Gastroesophageal sphincter (tissue), 4 donors: ENCODE results near the gene FAAH. TPM values are rescaled to one million over a fixed set of nuclear protein-coding genes. Genes with fewer than 3 reads are reported as not detected.

ENCODE experiments used
- ATAC-seq: fragments of 150-250 bp; one replicate; pipeline ENCODE4 v1.9.1; 2016; ENCODE audit warnings: mild to moderate bottlenecking, moderate library complexity
- H3K27ac ChIP-seq, 4 donors: fragments of 200-600 bp; sonication (generic) in 3 of 4; 1 replicate in 3 of 4; 2 replicates in 1 of 4; pipeline ENCODE4 v1.5.1; 2016 to 2019
- H3K27me3 ChIP-seq: fragments of 200-600 bp; sonication (generic); one replicate; pipeline ENCODE4 v1.5.1; 2019
- H3K36me3 ChIP-seq, 2 donors: fragments of 200-600 bp; sonication (generic); one replicate each; pipeline ENCODE4 v1.5.1; 2019; ENCODE audit warnings: control low read depth in 1 of 2
- H3K4me1 ChIP-seq, 3 donors: fragments of 200-600 bp; sonication (generic); 1 replicate in 2 of 3; 2 replicates in 1 of 3; pipeline ENCODE4 v1.5.1; 2016 to 2019; ENCODE audit warnings: control low read depth in 2 of 3
- H3K4me3 ChIP-seq, 2 donors: fragments of 200-600 bp; sonication (generic); one replicate each; pipeline ENCODE4 v1.5.1; 2019; ENCODE audit warnings: mild to moderate bottlenecking in 1 of 2, moderate library complexity in 1 of 2
- H3K9me3 ChIP-seq, 3 donors: fragments of 200-600 bp; sonication (generic); one replicate each; pipeline ENCODE4 v1.5.1; 2017 to 2019; ENCODE audit warnings: control low read depth in 2 of 3
- CTCF ChIP-seq, 4 experiments: fragments of 200-600 bp in 2 of 4; fragments of 450-650 bp in 2 of 4; sonication (generic) in 1 of 4; IDR thresholded peaks; one replicate each; pipeline ENCODE4 v1.5.1; 2017 to 2019; ENCODE audit warnings: antibody characterized with exemption in 4 of 4, mild to moderate bottlenecking in 2 of 4, moderate library complexity in 2 of 4
- EP300 ChIP-seq: sonication (generic); formaldehyde crosslinking; IDR thresholded peaks from one replicate; pipeline ENCODE4 v1.6.1; 2017; ENCODE audit warnings: antibody characterized with exemption, mild to moderate bottlenecking
- POLR2A ChIP-seq, 2 donors: fragments of 450-650 bp; IDR thresholded peaks; one replicate each; pipeline ENCODE4 v1.6.1; 2017; ENCODE audit warnings: antibody characterized with exemption in 2 of 2, mild to moderate bottlenecking in 2 of 2, moderate library complexity in 1 of 2
- POLR2AphosphoS5 ChIP-seq: sonication (generic); formaldehyde crosslinking; IDR thresholded peaks from one replicate; pipeline ENCODE4 v1.6.1; 2017; ENCODE audit warnings: antibody characterized with exemption
- WGBS, 2 donors: methylation state at CpG; one replicate each; pipeline ENCODE4 v1.1.5; 2018; ENCODE audit warnings: low coverage in 1 of 2; 5-methylcytosine and 5-hydroxymethylcytosine counted together
- total RNA-seq, 4 donors: library from RNA; depleted of rRNA; stranded (reverse); fragments of >200 nt; gene quantifications; one replicate each; pipeline ENCODE4 v1.1.0, GENCODE V29; 2016

The FAAH gene
- total RNA-seq, 4 donors from 2014 or later = 6.8 to 8.1 (median 7.4) TPM

GRCh38 chr1:46461017-46461808 is 67.1 kb downstream of the FAAH start:
- Histone ChIP-seq H3K4me3 (no peak overlapping the region), H3K9me3 (no peaks in the 10 kb centered on the region), H3K27ac (no peak overlapping the region), H3K4me1 (peaks cover 0 to 5% (median 0%) of the 10 kb centered on the region in 3 donors), H3K36me3 (no peaks in the 10 kb centered on the region), H3K27me3 (peaks cover 8% of the 10 kb centered on the region)
- no peak for ATAC-seq
- TF ChIP-seq CTCF (IDR thresholded peaks at IDR 0.05) (no peak), EP300 (no peak), POLR2AphosphoS5 (no peak), POLR2A (IDR thresholded peaks at IDR 0.05) (no peak)
- 10% methylated on average over 2 of the region's 11 CpGs; no CpG with 5 or more reads in 1 of the 2 donors for WGBS, 2 donors

GRCh38 chr1:46461809-46462448 is 67.8 kb downstream of the FAAH start:
- no peak overlapping the region for H3K27ac ChIP-seq
- H3K4me1 ChIP-seq = peaks cover 0 to 12% (median 2%) of the 10 kb centered on the region in 3 donors
- no peak overlapping the region for H3K4me3 ChIP-seq
- no peaks in the 10 kb centered on the region for H3K36me3 ChIP-seq
- TF ChIP-seq POLR2AphosphoS5 (no peak), EP300 (no peak), POLR2A (IDR thresholded peaks at IDR 0.05) (no peak), CTCF (IDR thresholded peaks at IDR 0.05) (no peak)
- WGBS, 2 donors = 43 to 80% methylated on average over 2 to 5 of the region's 5 CpGs
- ATAC-seq = no peak
- H3K27me3 ChIP-seq = peaks cover 1% of the 10 kb centered on the region
- no peaks in the 10 kb centered on the region for H3K9me3 ChIP-seq

Other genes starting within 250 kb of the FAAH start
- 10 to 100 TPM in 1 of 4 donors, 1 to 10 TPM in 3; 1.0 to 11.0 (median 1.7) TPM for gene TSPAN1, start 219.2 kb upstream of the FAAH start, total RNA-seq
- gene P3R3URF, start 217.8 kb upstream of the FAAH start, total RNA-seq = not detected
- 10 to 100 TPM; 31.0 to 50.4 (median 38.2) TPM for gene POMGNT1, start 195.9 kb upstream of the FAAH start, total RNA-seq
- 10 to 100 TPM in 2 of 4 donors, 1 to 10 TPM in 2; 6.7 to 16.2 (median 9.9) TPM for gene LURAP1, start 191.0 kb upstream of the FAAH start, total RNA-seq
- gene RAD54L, start 146.6 kb upstream of the FAAH start, total RNA-seq = 1 to 10 TPM in 1 of 4 donors, not detected in 3; 9.2 TPM
- gene LRRC41, start 90.7 kb upstream of the FAAH start, total RNA-seq = 10 to 100 TPM; 55.6 to 77.9 (median 66.7) TPM
- 100 to 1,000 TPM; 202 to 421 (median 359) TPM for gene UQCRH, start 90.6 kb upstream of the FAAH start, total RNA-seq
- gene NSUN4, start 53.5 kb upstream of the FAAH start, total RNA-seq = 10 to 100 TPM; 11.4 to 24.5 (median 18.4) TPM
- gene DMBX1, start 95.5 kb downstream of the FAAH start, total RNA-seq = not detected
- not detected for gene KNCN, start 157.3 kb downstream of the FAAH start, total RNA-seq
- gene MKNK1, start 210.0 kb downstream of the FAAH start, total RNA-seq = 10 to 100 TPM; 23.0 to 42.1 (median 34.5) TPM
- gene MOB3C, start 222.5 kb downstream of the FAAH start, total RNA-seq = 10 to 100 TPM; 20.7 to 28.3 (median 23.2) TPM